Activated CD4-positive, CD25-positive, alpha-beta regulatory T cell treated with anti-CD3 and anti-CD28 coated beads, Interleukin-2, amount 50 U/mL, for 24 hours (primary cell): ENCODE data around the gene IDH1.
"Not testable (repeated sequence)": the region's sequence is repeated elsewhere in the genome, so short reads cannot be mapped to it uniquely, and the experiment has no call there.

Experiments
- ATAC-seq, 2 donors: fragments of 150-1000 bp; cut with Tn5 transposase; one replicate each; pipeline ENCODE4 v1.10.0; 2021; ENCODE audit warnings: mild to moderate bottlenecking in 1 of 2, moderate library complexity in 1 of 2

IDH1 gene

GRCh38 chr2:208254871-208255556 lies at the start of gene IDH1:
Gene IDH1, minus strand, starts transcription at chr2:208255071. Its CDS starts 3,520 bp downstream, at chr2:208251551.
- peak; percentile 74 to 76 for ATAC-seq

DNA sequence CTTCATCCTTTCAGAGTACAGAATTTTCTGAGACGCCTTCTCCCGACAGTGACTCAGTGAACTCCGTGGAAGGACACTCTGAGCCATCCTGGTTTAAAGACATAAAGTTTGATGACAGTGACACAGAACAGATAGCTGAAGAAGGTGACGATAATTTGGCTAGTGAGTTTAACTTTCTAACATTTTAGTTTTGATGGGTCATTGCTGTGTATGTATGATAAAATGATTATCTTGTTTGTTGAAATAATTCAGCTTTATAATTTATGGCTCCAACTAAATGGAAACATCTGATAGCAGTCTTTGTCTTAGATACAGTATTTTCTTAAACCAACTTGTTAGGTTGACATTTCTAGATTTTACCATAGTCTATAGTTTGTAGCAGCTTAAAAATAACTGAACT lies 49.3 kb upstream of the IDH1 start:
- no peak for ATAC-seq

GRCh38 chr2:208300847-208301618 lies 46.2 kb upstream of the IDH1 start:
- ATAC-seq = no peak

DNA sequence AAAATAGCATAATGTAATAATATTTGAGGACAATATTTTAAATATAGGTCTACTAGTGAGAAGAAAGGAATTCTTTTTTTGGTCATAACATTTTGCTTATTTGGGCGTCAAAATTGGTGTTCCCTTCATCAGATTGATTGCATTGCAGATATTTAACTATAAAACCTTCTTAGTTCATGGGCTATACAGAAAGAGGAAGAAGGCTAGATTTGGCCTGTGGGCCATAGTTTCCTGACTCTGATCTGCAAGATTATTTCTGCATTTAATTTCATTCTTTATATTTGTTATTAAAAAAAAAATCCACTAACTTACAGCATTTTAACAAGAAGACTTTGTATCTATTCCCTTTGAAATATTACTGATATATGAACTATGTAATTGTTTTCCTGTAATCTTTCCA lies 43.1 kb upstream of the IDH1 start:
- no peak for ATAC-seq

GRCh38 chr2:208296610-208297009 lies 41.7 kb upstream of the IDH1 start:
- ATAC-seq = no peak

DNA sequence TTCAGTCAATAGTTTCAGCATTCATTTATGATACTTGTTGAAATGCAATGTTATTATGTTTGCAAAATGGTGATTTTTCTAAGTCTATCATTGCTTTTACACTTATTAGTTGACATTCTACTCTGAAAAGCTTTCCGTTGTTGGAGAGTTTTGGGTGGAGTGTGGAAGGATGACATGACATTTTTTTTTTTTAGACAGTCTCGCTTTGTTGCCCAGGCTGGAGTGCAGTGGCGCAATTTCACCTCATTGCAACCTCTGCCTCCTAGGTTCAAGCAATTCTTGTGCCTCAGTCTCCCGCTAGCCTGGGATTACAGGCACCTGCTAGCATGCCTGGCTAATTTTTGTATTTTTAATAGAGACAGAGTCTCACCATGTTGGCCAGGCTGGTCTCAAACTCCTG lies 41.0 kb upstream of the IDH1 start:
- no peak for ATAC-seq

DNA sequence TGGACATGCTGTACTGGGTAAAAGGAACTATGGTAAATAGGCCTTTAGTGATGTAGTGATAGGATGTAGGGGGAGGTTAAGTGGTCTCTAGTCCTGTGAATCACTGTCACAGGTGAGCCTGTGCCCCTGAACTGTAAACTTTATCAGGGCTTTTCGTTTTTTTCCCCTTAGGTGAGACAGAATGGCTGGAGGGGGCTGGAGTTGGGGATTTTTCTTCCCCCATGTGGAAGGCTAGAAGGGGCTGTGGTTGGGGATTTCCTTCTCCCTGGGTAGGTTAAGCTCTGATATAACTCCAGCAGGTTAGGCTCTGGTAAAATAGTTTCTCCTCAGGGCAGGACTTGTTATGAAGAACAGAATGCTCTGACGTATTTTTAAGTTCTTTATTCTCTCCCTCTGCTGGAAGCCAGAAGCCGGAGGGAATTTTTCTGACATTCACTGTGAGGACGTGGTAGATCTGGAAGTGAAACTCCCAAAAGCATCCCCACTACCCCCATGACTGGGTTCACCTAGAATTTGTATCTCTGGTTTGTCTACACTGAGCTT lies 39.7 kb upstream of the IDH1 start:
- peak in 1 of 2 donors; percentile 20 for ATAC-seq

- no peak for ATAC-seq
These were observed 31.0 kb upstream of the IDH1 start for GRCh38 chr2:208285853-208286252.

GRCh38 chr2:208280933-208281332 lies 26.1 kb upstream of the IDH1 start:
- peak; percentile 64 to 85 for ATAC-seq

GRCh38 chr2:208280234-208280633 lies 25.4 kb upstream of the IDH1 start:
- no peak for ATAC-seq

DNA sequence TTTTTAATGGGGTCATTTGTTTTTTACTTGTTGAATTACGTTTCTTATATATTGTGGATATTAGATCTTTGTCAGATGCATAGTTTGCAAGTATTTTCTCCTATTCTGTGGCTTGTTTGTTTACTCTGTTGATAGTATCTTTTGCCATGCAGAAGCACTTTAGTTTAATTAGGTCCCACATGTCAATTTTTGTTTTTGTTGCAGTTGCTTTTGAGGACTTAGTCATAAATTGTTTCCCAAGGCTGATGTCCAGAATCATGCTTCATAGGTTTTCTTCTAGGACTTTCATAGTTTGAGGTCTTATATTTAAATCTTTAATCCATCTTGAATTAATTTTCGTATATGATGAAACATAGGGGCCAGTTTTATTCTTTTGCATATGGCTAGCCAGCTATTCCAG lies 24.4 kb upstream of the IDH1 start:
- ATAC-seq = no peak

- no peak for ATAC-seq
These were observed 23.7 kb upstream of the IDH1 start for GRCh38 chr2:208278549-208278948.

DNA sequence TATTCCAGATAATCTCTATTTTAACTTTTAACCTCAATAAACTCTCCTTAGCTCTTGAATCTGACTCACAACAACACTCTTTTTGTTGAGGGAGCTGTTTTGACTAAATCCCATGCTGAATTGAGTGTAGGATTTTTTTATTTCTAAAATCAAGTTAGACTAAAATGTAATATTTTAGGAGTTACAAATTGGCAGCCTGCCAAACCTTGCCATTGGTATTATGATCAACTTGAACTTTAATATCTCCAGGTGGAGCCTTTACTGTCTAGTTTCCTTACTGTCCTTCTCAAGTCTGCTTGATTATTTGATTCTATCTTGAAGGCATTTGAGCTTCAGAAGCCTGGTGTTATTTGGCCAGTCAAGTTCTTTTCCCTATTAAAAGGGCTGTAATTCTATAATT lies 19.9 kb upstream of the IDH1 start:
- no peak for ATAC-seq

- ATAC-seq = no peak
These were observed 14.2 kb upstream of the IDH1 start for GRCh38 chr2:208269091-208269490.

GRCh38 chr2:208268156-208268952 lies 13.5 kb upstream of the IDH1 start:
- ATAC-seq = no peak

GRCh38 chr2:208267526-208267925 lies 12.7 kb upstream of the IDH1 start:
- not testable (repeated sequence) for ATAC-seq

- no peak for ATAC-seq
These were observed 12.1 kb upstream of the IDH1 start for GRCh38 chr2:208266936-208267335.

DNA sequence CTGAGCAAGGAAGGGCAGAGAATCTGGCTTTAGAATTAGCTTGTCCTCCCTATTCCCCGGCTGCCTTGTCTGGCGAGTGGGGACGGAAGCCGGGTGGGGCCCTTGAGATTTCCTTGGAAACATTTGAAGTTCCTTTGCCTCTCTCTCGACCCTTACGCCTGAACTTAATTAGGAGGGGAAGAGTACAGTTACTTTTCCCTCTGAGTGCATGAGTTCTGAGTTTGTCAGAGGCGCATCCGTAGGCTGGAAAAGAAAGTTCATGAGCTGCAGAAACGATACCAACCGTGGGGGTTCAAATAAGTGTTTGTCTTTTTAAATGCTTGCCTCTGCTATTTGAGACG lies 11.7 kb upstream of the IDH1 start:
- ATAC-seq = no peak

GRCh38 chr2:208265801-208266552 lies 11.1 kb upstream of the IDH1 start, which contains the start of gene PIKFYVE:
Gene PIKFYVE, plus strand, starts transcription at chr2:208266255. Its CDS starts 5,265 bp downstream, at chr2:208271520.
- peak; percentile 83 to 84 for ATAC-seq

DNA sequence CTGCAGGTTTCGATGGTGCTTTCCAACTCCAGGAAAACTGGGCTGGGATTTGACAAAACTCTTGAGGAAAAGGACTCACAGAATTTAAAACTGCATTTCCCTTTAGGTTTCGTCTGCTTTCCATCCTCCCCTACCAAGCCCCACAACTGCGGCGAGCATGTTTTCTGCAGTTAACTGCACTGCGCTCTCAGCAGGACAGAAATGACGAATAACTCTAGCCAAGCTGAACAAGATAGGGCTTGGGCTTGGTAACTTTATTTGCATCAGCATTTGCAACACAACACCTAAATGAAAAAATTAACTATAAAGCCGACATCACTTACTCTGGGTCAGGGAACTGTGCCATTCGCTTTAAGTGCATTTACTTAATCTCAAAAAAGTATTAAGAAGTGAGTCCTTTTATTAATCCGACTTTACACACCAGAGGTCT lies 10.5 kb upstream of the IDH1 start:
- ATAC-seq = peak; percentile 55 to 57

GRCh38 chr2:208256849-208257813 lies 2.3 kb upstream of the IDH1 start:
- ATAC-seq = not testable (repeated sequence)
